Peyer's patch (tissue), 4 donors: ENCODE measurements around the gene ZBTB49. TPM values are rescaled to one million over a fixed set of nuclear protein-coding genes. Genes with fewer than 3 reads are reported as not detected.
"Not testable (repeated sequence)": the region's sequence is repeated elsewhere in the genome, so short reads cannot be mapped to it uniquely, and the experiment has no call there.

Experiments
- DNase-seq, 3 donors: peaks; one replicate each; pipeline ENCODE4 v3.0.0-alpha.2; 2017 to 2019
- H3K27ac ChIP-seq, 4 donors: fragments of 200-600 bp; sonication (generic); one replicate each; pipeline ENCODE4 v1.5.1; 2016 to 2019
- H3K27me3 ChIP-seq, 2 donors: fragments of 200-600 bp; sonication (generic); one replicate each; pipeline ENCODE4 v1.5.1; 2019
- H3K36me3 ChIP-seq, 3 donors: fragments of 200-600 bp; sonication (generic); one replicate each; pipeline ENCODE4 v1.5.1; 2016 to 2019
- H3K4me1 ChIP-seq, 4 donors: fragments of 200-600 bp; sonication (generic); one replicate each; pipeline ENCODE4 v1.5.1; 2016 to 2019
- H3K4me3 ChIP-seq, 4 donors: fragments of 200-600 bp; sonication (generic); 1 replicate in 3 of 4; 2 replicates in 1 of 4; pipeline ENCODE4 v1.5.1; 2016 to 2019; ENCODE audit warnings: mild to moderate bottlenecking in 1 of 4
- H3K9me3 ChIP-seq, 4 donors: fragments of 200-600 bp; sonication (generic); one replicate each; pipeline ENCODE4 v1.5.1; 2016 to 2019; ENCODE audit warnings: mild to moderate bottlenecking in 1 of 4
- CTCF ChIP-seq, 6 experiments: fragments of 450-650 bp in 4 of 6; fragments of 200-600 bp in 2 of 6; sonication (generic) in 1 of 6; IDR thresholded peaks; one replicate each; pipeline ENCODE4 v1.5.1; 2017 to 2019; ENCODE audit warnings: antibody characterized with exemption in 6 of 6, mild to moderate bottlenecking in 3 of 6, moderate library complexity in 1 of 6
- POLR2A ChIP-seq, 2 donors: fragments of 450-650 bp; IDR thresholded peaks; one replicate each; pipeline ENCODE4 v1.5.1; 2017; ENCODE audit warnings: antibody characterized with exemption in 2 of 2, mild to moderate bottlenecking in 2 of 2, moderate library complexity in 2 of 2
- total RNA-seq, 4 donors: library from RNA; depleted of rRNA; stranded (reverse); fragments of >200 nt; gene quantifications; one replicate each; pipeline ENCODE4 v1.1.0, GENCODE V29; 2016

The ZBTB49 gene
- total RNA-seq = 10 to 100 TPM in 2 of 4 donors, 1 to 10 TPM in 2; 3.3 to 17.0 (median 11.7) TPM

- Histone ChIP-seq H3K4me3 (peak within 1 kb of the TSS; percentile 70 to 93 (median 82)), H3K27ac (peak within 1 kb of the TSS; percentile 73 to 81 (median 76)), H3K9me3 (no peaks in the 10 kb centered on the region), H3K36me3 (no peaks in the 10 kb centered on the region), H3K27me3 (no peaks in the 10 kb centered on the region), H3K4me1 (peaks cover 3 to 24% (median 9%) of the 10 kb centered on the region in 4 donors)
- DNase-seq = peak; percentile 89 to 97 (median 97)
- TF ChIP-seq POLR2A (IDR thresholded peaks at IDR 0.05) = peak; percentile 35 to 74
- TF ChIP-seq CTCF (IDR thresholded peaks at IDR 0.05) = no peak
These were observed at the start of gene ZBTB49, which contains the start of gene LYAR for GRCh38 chr4:4289941-4290850. Gene ZBTB49 (plus strand): TSS chr4:4290251. CDS start chr4:4299946, 9,695 bp downstream. Gene LYAR (minus strand): TSS chr4:4290154. CDS start chr4:4283742, 6,412 bp downstream.

- DNase-seq = peak in 1 of 3 donors; percentile 57
- no peak for TF ChIP-seq CTCF (IDR thresholded peaks at IDR 0.05)
- no peak for TF ChIP-seq POLR2A (IDR thresholded peaks at IDR 0.05)
- peaks cover 0 to 42% (median 0%) of the 10 kb centered on the region in 3 donors for H3K36me3 ChIP-seq
- no peak overlapping the region for H3K4me3 ChIP-seq
- H3K27me3 ChIP-seq = no peaks in the 10 kb centered on the region
- peak overlapping the region in 1 of 4 donors; percentile 25 for H3K27ac ChIP-seq
- H3K4me1 ChIP-seq = peaks cover 0 to 26% (median 6%) of the 10 kb centered on the region in 4 donors
- no peaks in the 10 kb centered on the region for H3K9me3 ChIP-seq
These were observed 44.9 kb upstream of the ZBTB49 start for GRCh38 chr4:4245172-4245571.

- no peaks in the 10 kb centered on the region for H3K9me3 ChIP-seq
- no peaks in the 10 kb centered on the region for H3K27me3 ChIP-seq
- H3K4me1 ChIP-seq = peaks cover 0 to 26% (median 6%) of the 10 kb centered on the region in 4 donors
- peak overlapping the region; percentile 70 to 88 (median 76) for H3K4me3 ChIP-seq
- TF ChIP-seq POLR2A (IDR thresholded peaks at IDR 0.05) = no peak
- TF ChIP-seq CTCF (IDR thresholded peaks at IDR 0.05) = no peak
- no peak for DNase-seq
- H3K27ac ChIP-seq = peak overlapping the region; percentile 80 to 94 (median 87)
- H3K36me3 ChIP-seq = peaks cover 0 to 27% (median 0%) of the 10 kb centered on the region in 3 donors
These were observed 42.4 kb upstream of the ZBTB49 start for GRCh38 chr4:4247696-4248028.

- peaks cover 0 to 21% (median 0%) of the 10 kb centered on the region in 3 donors for H3K36me3 ChIP-seq
- peak within 1 kb of the TSS; percentile 80 to 94 (median 87) for H3K27ac ChIP-seq
- TF ChIP-seq CTCF (IDR thresholded peaks at IDR 0.05) (peak in 3 of 6 experiments; percentile 25 to 45 (median 44)), POLR2A (IDR thresholded peaks at IDR 0.05) (peak; percentile 65 to 83)
- no peaks in the 10 kb centered on the region for H3K27me3 ChIP-seq
- peak; percentile 89 to 97 (median 95) for DNase-seq
- H3K4me1 ChIP-seq = peaks cover 0 to 26% (median 6%) of the 10 kb centered on the region in 4 donors
- H3K4me3 ChIP-seq = peak within 1 kb of the TSS; percentile 70 to 88 (median 76)
- no peaks in the 10 kb centered on the region for H3K9me3 ChIP-seq
These were observed 41.8 kb upstream of the ZBTB49 start, which contains the start of gene TMEM128 for GRCh38 chr4:4248029-4248884. Gene TMEM128 (minus strand): TSS chr4:4248223. CDS start chr4:4248202, 21 bp downstream.

- Histone ChIP-seq H3K27ac (peak overlapping the region; percentile 80 to 94 (median 87)), H3K4me1 (peaks cover 0 to 26% (median 6%) of the 10 kb centered on the region in 4 donors), H3K9me3 (no peaks in the 10 kb centered on the region), H3K27me3 (no peaks in the 10 kb centered on the region), H3K4me3 (peak overlapping the region; percentile 70 to 88 (median 76)), H3K36me3 (peaks cover 0 to 15% (median 0%) of the 10 kb centered on the region in 3 donors)
- no peak for DNase-seq
- TF ChIP-seq CTCF (IDR thresholded peaks at IDR 0.05) = no peak
- TF ChIP-seq POLR2A (IDR thresholded peaks at IDR 0.05) = no peak
These were observed 41.2 kb upstream of the ZBTB49 start for GRCh38 chr4:4248885-4249203.

- peaks cover 0 to 26% (median 6%) of the 10 kb centered on the region in 4 donors for H3K4me1 ChIP-seq
- not testable (repeated sequence) for DNase-seq, H3K27me3 ChIP-seq, H3K4me3 ChIP-seq, H3K9me3 ChIP-seq
- peaks cover 0 to 10% (median 0%) of the 10 kb centered on the region in 3 donors for H3K36me3 ChIP-seq
- peak overlapping the region in 2 of 4 donors; percentile 89 to 94 for H3K27ac ChIP-seq
These were observed 40.7 kb upstream of the ZBTB49 start for GRCh38 chr4:4249342-4249741.
